ENCODE measurements around the gene ZC3HAV1.

DNA sequence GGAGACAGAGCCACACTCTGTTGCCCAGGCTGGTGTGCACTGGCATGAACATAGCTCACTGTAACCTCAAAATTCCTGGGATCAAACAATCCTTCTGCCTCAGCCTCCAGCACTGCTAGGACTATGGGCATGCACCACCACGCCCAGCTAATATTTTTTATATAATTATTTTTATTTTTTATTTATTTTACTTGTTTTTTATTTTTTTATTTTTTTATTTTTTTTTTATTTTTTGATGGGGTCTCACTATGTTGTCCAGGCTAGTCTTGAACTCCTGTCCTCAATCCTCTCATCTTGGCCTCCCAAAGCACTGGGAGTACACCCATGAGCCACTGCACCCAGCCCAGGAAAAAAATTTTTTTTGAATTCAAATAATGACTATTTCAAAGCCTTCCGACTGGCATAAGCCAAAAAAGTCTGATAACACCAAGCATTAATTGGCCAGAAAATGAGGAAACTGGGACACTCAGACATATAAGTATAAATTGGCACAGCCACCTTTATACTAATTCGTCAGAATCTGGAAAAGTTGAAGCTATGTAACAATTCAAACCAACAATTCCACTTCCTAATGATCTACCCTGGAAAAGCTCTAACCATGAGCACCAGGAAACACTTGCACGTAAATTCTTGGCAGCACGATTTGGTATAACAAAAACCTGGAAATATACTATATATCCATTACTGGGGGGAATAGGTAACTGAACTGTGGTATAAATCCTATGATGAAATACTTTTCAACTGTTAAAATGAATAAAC, 6.3 kb downstream of the ZC3HAV1 start:
- TF ChIP-seq POLR2AphosphoS5 (IDR thresholded peaks at IDR 0.05; ENCODE audit: borderline replicate concordance, low read depth, low read length) (no peak), EZH2 (IDR thresholded peaks at IDR 0.05) (no peak)
